GM23338 (cell line): ENCODE measurements around the gene NIBAN1. TPM values are rescaled to one million over a fixed set of nuclear protein-coding genes. Genes with fewer than 3 reads are reported as not detected.

Experiments
- ATAC-seq: fragments of 200-7000 bp; cut with Tn5 transposase; 3 replicates; pipeline ENCODE4 v1.9.1; 2020
- DNase-seq: peaks from one replicate; pipeline ENCODE4 v3.0.0-alpha.2; 2015; ENCODE audit warnings: low spot score
- H2AFZ ChIP-seq: fragments of 200-600 bp; sonication (generic); 2 replicates; pipeline ENCODE4 v1.8.0; 2016; ENCODE audit warnings: antibody characterized with exemption, mild to moderate bottlenecking, moderate library complexity
- H3F3A ChIP-seq: fragments of 200-600 bp; sonication (generic); replicated peaks from 2 replicates; pipeline ENCODE4 v1.8.0; 2017; ENCODE audit warnings: antibody characterized with exemption, mixed run types, low read depth
- H3K27ac ChIP-seq: fragments of 200-600 bp; sonication (generic); 2 replicates; pipeline ENCODE4 v1.6.1; 2016; ENCODE audit warnings: low read depth
- H3K27me3 ChIP-seq: fragments of 200-600 bp; sonication (generic); 2 replicates; pipeline ENCODE4 v1.8.0; 2016; ENCODE audit warnings: mild to moderate bottlenecking, mixed run types, moderate library complexity; ENCODE audit not compliant: insufficient read depth
- H3K36me3 ChIP-seq: fragments of 200-600 bp; sonication (generic); 2 replicates; pipeline ENCODE4 v1.8.0; 2016; ENCODE audit warnings: mild to moderate bottlenecking; ENCODE audit not compliant: insufficient read depth
- H3K4me1 ChIP-seq: fragments of 200-600 bp; sonication (generic); 2 replicates; pipeline ENCODE4 v1.8.0; 2016; ENCODE audit warnings: mild to moderate bottlenecking, moderate library complexity; ENCODE audit not compliant: insufficient read depth
- H3K4me2 ChIP-seq: fragments of 200-600 bp; sonication (generic); 2 replicates; pipeline ENCODE4 v1.7.1; 2017; ENCODE audit warnings: mixed run types
- H3K4me3 ChIP-seq: fragments of 200-600 bp; sonication (generic); 2 replicates; pipeline ENCODE4 v1.6.1; 2016; ENCODE audit warnings: mixed run types
- H3K79me2 ChIP-seq: fragments of 200-600 bp; sonication (generic); replicated peaks from 2 replicates; pipeline ENCODE4 v1.8.0; 2017; ENCODE audit warnings: mild to moderate bottlenecking; ENCODE audit not compliant: insufficient read depth
- H3K9me2 ChIP-seq: fragments of 200-600 bp; sonication (generic); 2 replicates; pipeline ENCODE4 v1.8.0; 2017; ENCODE audit not compliant: insufficient read depth
- H4K20me1 ChIP-seq: fragments of 200-600 bp; sonication (generic); replicated peaks from 2 replicates; pipeline ENCODE4 v1.8.0; 2017; ENCODE audit warnings: mild to moderate bottlenecking; ENCODE audit not compliant: insufficient read depth
- H3K27ac Mint-ChIP-seq: 2 replicates; pipeline ENCODE4 v1.8.0; 2020; ENCODE audit warnings: inconsistent platforms, mild to moderate bottlenecking, moderate library complexity, mixed read lengths
- H3K27me3 Mint-ChIP-seq: 3 replicates; pipeline ENCODE4 v1.8.0; 2022; ENCODE audit warnings: low read depth, mild to moderate bottlenecking, moderate library complexity, mixed read lengths, inconsistent platforms; ENCODE audit not compliant: insufficient read depth, poor library complexity
- H3K36me3 Mint-ChIP-seq: 3 replicates; pipeline ENCODE4 v1.8.0; 2021; ENCODE audit warnings: low read depth, mild to moderate bottlenecking, inconsistent platforms, moderate library complexity, mixed read lengths
- H3K4me1 Mint-ChIP-seq: 3 replicates; pipeline ENCODE4 v1.8.0; 2020; ENCODE audit warnings: mild to moderate bottlenecking, inconsistent platforms, mixed read lengths
- H3K4me3 Mint-ChIP-seq: 3 replicates; pipeline ENCODE4 v1.8.0; 2021; ENCODE audit warnings: moderate library complexity, mild to moderate bottlenecking, inconsistent platforms, mixed read lengths
- H3K9me3 Mint-ChIP-seq: 3 replicates; pipeline ENCODE4 v1.8.0; 2020; ENCODE audit warnings: moderate library complexity, mild to moderate bottlenecking, inconsistent platforms, mixed read lengths
- CREB1 ChIP-seq: fragments of 250-450 bp; sonication (Bioruptor Pico); IDR thresholded peaks from 2 replicates; pipeline ENCODE4 v1.5.0; 2020; ENCODE audit warnings: low read depth, mild to moderate bottlenecking, moderate library complexity
- EZH2 ChIP-seq: fragments of 200-600 bp; sonication (generic); IDR thresholded peaks from one replicate; pipeline ENCODE4 v1.8.0; 2017; ENCODE audit warnings: antibody characterized with exemption, mild to moderate bottlenecking, low read depth; ENCODE audit not compliant: unreplicated experiment
- EZH2phosphoT487 ChIP-seq: fragments of 200-600 bp; sonication (generic); IDR thresholded peaks from one replicate; pipeline ENCODE4 v1.8.1; 2018; ENCODE audit warnings: antibody characterized with exemption; ENCODE audit not compliant: unreplicated experiment
- JUNB ChIP-seq: IDR thresholded peaks from one replicate; pipeline ENCODE4 v1.6.1; 2016; ENCODE audit warnings: antibody characterized with exemption; ENCODE audit not compliant: unreplicated experiment
- NANOG ChIP-seq: IDR thresholded peaks from 2 replicates; pipeline ENCODE4 v1.6.1; 2016; ENCODE audit warnings: antibody characterized with exemption, borderline replicate concordance
- POLR2AphosphoS5 ChIP-seq: IDR thresholded peaks from 2 replicates; pipeline ENCODE4 v1.6.1; 2016; ENCODE audit warnings: antibody characterized with exemption, low read depth
- STAT1 ChIP-seq: IDR thresholded peaks from one replicate; pipeline ENCODE4 v1.6.1; 2016; ENCODE audit warnings: antibody characterized with exemption; ENCODE audit not compliant: unreplicated experiment
- ZNF114 ChIP-seq: fragments of 250-450 bp; sonication (Bioruptor Pico); IDR thresholded peaks from 2 replicates; pipeline ENCODE4 v1.5.0; 2020; ENCODE audit warnings: mild to moderate bottlenecking, moderate library complexity
- ZNF331 ChIP-seq: fragments of 250-450 bp; sonication (Bioruptor Pico); IDR thresholded peaks from 2 replicates; pipeline ENCODE4 v1.5.0; 2020; ENCODE audit warnings: low read depth, mild to moderate bottlenecking, moderate library complexity
- polyA plus RNA-seq: library from polyadenylated mRNA; unstranded; fragments of >200 nt; fragmentation: Nextera tagmentation; extraction: Ambion mirVana; gene quantifications from 2 replicates; pipeline ENCODE4 v1.2.1, GENCODE V29; 2016
- total RNA-seq: library from RNA; depleted of rRNA; stranded (reverse); fragments of >200 nt; shearing (Covaris generic); gene quantifications from 2 replicates; pipeline ENCODE4 v1.2.3, GENCODE V29; 2014
- TF ChIP-seq, protein P1 (sequence below): IDR thresholded peaks from 2 replicates; pipeline ENCODE4 v1.6.1; 2016; ENCODE audit warnings: antibody characterized with exemption
- TF ChIP-seq, protein P2 (sequence below): fragments of 250-450 bp; sonication (Bioruptor Pico); IDR thresholded peaks from 2 replicates; pipeline ENCODE4 v1.5.0; 2020; ENCODE audit warnings: mild to moderate bottlenecking, moderate library complexity
- TF ChIP-seq, protein P3 (sequence below), 2 experiments: fragments of 200-600 bp in 1 of 2; sonication (generic) in 1 of 2; conservative IDR thresholded peaks; 2 replicates each; pipeline versions ENCODE4 v1.5.1 to v1.6.1; 2016 to 2017; ENCODE audit warnings: antibody characterized with exemption in 2 of 2, low read depth in 2 of 2, mild to moderate bottlenecking in 2 of 2, moderate library complexity in 1 of 2
- TF ChIP-seq, protein P4 (sequence below): IDR thresholded peaks from one replicate; pipeline ENCODE4 v1.6.1; 2018; ENCODE audit warnings: antibody characterized with exemption; ENCODE audit not compliant: unreplicated experiment

The NIBAN1 gene
- total and polyA plus RNA-seq, 2 experiments from 2014 or later: 5.5 to 12.3 TPM

DNA sequence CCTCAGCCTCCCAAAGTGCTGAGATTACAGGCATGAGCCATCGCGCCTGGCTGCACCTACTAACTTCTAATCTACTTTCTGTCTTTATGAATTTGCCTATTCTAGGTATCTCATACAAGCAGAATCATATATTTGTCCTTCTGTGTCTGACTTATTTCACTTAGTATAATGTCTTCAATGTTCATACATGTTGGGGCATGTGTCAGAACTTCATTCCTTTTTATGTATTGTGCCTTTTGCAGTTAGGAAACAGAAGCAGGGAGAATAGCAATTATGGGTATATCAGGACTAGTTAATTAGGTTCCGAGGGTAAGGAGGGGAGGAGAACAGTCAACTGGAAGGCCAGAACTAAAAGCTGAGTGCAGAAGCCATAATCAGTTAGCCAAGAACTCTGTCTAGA, 18.0 kb upstream of the NIBAN1 start:
- peaks cover 3% of the 10 kb centered on the region; the same call in 2 of the 3 replicates for H3K9me3 Mint-ChIP-seq
- ATAC-seq: no peak
- TF ChIP-seq CREB1 (CRISPR knock-in tag) (no peak), ZNF331 (CRISPR knock-in tag) (no peak), NANOG (no peak), ZNF114 (CRISPR knock-in tag) (no peak), STAT1 (no peak), EZH2phosphoT487 (no peak), JUNB (no peak), POLR2AphosphoS5 (no peak), EZH2 (no peak)
- TF ChIP-seq, protein P1, sequence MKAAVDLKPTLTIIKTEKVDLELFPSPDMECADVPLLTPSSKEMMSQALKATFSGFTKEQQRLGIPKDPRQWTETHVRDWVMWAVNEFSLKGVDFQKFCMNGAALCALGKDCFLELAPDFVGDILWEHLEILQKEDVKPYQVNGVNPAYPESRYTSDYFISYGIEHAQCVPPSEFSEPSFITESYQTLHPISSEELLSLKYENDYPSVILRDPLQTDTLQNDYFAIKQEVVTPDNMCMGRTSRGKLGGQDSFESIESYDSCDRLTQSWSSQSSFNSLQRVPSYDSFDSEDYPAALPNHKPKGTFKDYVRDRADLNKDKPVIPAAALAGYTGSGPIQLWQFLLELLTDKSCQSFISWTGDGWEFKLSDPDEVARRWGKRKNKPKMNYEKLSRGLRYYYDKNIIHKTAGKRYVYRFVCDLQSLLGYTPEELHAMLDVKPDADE: no peak
- TF ChIP-seq, protein P2, sequence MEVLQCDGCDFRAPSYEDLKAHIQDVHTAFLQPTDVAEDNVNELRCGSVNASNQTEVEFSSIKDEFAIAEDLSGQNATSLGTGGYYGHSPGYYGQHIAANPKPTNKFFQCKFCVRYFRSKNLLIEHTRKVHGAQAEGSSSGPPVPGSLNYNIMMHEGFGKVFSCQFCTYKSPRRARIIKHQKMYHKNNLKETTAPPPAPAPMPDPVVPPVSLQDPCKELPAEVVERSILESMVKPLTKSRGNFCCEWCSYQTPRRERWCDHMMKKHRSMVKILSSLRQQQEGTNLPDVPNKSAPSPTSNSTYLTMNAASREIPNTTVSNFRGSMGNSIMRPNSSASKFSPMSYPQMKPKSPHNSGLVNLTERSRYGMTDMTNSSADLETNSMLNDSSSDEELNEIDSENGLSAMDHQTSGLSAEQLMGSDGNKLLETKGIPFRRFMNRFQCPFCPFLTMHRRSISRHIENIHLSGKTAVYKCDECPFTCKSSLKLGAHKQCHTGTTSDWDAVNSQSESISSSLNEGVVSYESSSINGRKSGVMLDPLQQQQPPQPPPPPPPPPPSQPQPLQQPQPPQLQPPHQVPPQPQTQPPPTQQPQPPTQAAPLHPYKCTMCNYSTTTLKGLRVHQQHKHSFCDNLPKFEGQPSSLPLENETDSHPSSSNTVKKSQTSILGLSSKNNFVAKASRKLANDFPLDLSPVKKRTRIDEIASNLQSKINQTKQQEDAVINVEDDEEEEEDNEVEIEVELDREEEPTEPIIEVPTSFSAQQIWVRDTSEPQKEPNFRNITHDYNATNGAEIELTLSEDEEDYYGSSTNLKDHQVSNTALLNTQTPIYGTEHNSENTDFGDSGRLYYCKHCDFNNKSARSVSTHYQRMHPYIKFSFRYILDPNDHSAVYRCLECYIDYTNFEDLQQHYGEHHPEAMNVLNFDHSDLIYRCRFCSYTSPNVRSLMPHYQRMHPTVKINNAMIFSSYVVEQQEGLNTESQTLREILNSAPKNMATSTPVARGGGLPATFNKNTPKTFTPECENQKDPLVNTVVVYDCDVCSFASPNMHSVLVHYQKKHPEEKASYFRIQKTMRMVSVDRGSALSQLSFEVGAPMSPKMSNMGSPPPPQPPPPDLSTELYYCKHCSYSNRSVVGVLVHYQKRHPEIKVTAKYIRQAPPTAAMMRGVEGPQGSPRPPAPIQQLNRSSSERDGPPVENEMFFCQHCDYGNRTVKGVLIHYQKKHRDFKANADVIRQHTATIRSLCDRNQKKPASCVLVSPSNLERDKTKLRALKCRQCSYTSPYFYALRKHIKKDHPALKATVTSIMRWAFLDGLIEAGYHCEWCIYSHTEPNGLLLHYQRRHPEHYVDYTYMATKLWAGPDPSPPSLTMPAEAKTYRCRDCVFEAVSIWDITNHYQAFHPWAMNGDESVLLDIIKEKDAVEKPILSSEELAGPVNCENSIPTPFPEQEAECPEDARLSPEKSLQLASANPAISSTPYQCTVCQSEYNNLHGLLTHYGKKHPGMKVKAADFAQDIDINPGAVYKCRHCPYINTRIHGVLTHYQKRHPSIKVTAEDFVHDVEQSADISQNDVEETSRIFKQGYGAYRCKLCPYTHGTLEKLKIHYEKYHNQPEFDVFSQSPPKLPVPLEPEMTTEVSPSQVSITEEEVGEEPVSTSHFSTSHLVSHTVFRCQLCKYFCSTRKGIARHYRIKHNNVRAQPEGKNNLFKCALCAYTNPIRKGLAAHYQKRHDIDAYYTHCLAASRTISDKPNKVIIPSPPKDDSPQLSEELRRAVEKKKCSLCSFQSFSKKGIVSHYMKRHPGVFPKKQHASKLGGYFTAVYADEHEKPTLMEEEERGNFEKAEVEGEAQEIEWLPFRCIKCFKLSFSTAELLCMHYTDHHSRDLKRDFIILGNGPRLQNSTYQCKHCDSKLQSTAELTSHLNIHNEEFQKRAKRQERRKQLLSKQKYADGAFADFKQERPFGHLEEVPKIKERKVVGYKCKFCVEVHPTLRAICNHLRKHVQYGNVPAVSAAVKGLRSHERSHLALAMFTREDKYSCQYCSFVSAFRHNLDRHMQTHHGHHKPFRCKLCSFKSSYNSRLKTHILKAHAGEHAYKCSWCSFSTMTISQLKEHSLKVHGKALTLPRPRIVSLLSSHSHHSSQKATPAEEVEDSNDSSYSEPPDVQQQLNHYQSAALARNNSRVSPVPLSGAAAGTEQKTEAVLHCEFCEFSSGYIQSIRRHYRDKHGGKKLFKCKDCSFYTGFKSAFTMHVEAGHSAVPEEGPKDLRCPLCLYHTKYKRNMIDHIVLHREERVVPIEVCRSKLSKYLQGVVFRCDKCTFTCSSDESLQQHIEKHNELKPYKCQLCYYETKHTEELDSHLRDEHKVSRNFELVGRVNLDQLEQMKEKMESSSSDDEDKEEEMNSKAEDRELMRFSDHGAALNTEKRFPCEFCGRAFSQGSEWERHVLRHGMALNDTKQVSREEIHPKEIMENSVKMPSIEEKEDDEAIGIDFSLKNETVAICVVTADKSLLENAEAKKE: no peak
- TF ChIP-seq, protein P3, sequence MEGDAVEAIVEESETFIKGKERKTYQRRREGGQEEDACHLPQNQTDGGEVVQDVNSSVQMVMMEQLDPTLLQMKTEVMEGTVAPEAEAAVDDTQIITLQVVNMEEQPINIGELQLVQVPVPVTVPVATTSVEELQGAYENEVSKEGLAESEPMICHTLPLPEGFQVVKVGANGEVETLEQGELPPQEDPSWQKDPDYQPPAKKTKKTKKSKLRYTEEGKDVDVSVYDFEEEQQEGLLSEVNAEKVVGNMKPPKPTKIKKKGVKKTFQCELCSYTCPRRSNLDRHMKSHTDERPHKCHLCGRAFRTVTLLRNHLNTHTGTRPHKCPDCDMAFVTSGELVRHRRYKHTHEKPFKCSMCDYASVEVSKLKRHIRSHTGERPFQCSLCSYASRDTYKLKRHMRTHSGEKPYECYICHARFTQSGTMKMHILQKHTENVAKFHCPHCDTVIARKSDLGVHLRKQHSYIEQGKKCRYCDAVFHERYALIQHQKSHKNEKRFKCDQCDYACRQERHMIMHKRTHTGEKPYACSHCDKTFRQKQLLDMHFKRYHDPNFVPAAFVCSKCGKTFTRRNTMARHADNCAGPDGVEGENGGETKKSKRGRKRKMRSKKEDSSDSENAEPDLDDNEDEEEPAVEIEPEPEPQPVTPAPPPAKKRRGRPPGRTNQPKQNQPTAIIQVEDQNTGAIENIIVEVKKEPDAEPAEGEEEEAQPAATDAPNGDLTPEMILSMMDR (conservative IDR thresholded peaks at IDR 0.05; ENCODE audit: low read depth in 2 of 2): no peak
- TF ChIP-seq, protein P4, sequence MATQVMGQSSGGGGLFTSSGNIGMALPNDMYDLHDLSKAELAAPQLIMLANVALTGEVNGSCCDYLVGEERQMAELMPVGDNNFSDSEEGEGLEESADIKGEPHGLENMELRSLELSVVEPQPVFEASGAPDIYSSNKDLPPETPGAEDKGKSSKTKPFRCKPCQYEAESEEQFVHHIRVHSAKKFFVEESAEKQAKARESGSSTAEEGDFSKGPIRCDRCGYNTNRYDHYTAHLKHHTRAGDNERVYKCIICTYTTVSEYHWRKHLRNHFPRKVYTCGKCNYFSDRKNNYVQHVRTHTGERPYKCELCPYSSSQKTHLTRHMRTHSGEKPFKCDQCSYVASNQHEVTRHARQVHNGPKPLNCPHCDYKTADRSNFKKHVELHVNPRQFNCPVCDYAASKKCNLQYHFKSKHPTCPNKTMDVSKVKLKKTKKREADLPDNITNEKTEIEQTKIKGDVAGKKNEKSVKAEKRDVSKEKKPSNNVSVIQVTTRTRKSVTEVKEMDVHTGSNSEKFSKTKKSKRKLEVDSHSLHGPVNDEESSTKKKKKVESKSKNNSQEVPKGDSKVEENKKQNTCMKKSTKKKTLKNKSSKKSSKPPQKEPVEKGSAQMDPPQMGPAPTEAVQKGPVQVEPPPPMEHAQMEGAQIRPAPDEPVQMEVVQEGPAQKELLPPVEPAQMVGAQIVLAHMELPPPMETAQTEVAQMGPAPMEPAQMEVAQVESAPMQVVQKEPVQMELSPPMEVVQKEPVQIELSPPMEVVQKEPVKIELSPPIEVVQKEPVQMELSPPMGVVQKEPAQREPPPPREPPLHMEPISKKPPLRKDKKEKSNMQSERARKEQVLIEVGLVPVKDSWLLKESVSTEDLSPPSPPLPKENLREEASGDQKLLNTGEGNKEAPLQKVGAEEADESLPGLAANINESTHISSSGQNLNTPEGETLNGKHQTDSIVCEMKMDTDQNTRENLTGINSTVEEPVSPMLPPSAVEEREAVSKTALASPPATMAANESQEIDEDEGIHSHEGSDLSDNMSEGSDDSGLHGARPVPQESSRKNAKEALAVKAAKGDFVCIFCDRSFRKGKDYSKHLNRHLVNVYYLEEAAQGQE: no peak

More for the DNA sequence above, 18.0 kb upstream of the NIBAN1 start:
- H3K4me2 ChIP-seq: no peak overlapping the region
- Mint-ChIP-seq H3K27me3 (no peaks in the 10 kb centered on the region), H3K36me3 (no peaks in the 10 kb centered on the region), H3K4me1 (peaks cover 9% of the 10 kb centered on the region), H3K27ac (no peak overlapping the region), H3K4me3 (no peak overlapping the region)
- 0 out of 2 replicates have a peak, but pooled peaks cover 3% of the 10 kb centered on the region for H3K9me2 ChIP-seq
- H3K27ac ChIP-seq: no peak overlapping the region
- H3K27me3 ChIP-seq: no peaks in the 10 kb centered on the region
- H3K4me1 ChIP-seq: peaks cover 7% of the 10 kb centered on the region; the same call in 1 of the 2 replicates
- H3K36me3 ChIP-seq: no peaks in the 10 kb centered on the region
- no peak overlapping the region for H3K4me3 ChIP-seq
- no peaks in the 10 kb centered on the region for H3K79me2 ChIP-seq
- DNase-seq: no peak
- no peaks in the 10 kb centered on the region for H4K20me1 ChIP-seq
- H3F3A ChIP-seq: no peaks in the 10 kb centered on the region
- H2AFZ ChIP-seq: no peak overlapping the region
